ENCODE data around the gene CHMP6.

Gene CHMP6

GRCh38 chr17:81019563-81020442 lies 28.2 kb downstream of the CHMP6 start:
- in situ Hi-C loops (cut with MboI; ENCODE audit: low sequenced_read_pairs, unreplicated experiment) = no loop called here
- DNase-seq (ENCODE audit: low spot score) = no peak
- no peak for TF ChIP-seq CTCF (IDR thresholded peaks at IDR 0.05; ENCODE audit: borderline replicate concordance, control extremely low read depth, extremely low read depth, insufficient read depth, missing control alignments)

GRCh38 chr17:81020443-81020766 lies 28.8 kb downstream of the CHMP6 start:
- in situ Hi-C loops (cut with MboI; ENCODE audit: low sequenced_read_pairs, unreplicated experiment) = no loop called here
- DNase-seq (ENCODE audit: low spot score) = no peak
- TF ChIP-seq CTCF (IDR thresholded peaks at IDR 0.05; ENCODE audit: borderline replicate concordance, control extremely low read depth, extremely low read depth, insufficient read depth, missing control alignments) = no peak

GRCh38 chr17:81020767-81021497 lies 29.3 kb downstream of the CHMP6 start:
- in situ Hi-C loops (cut with MboI; ENCODE audit: low sequenced_read_pairs, unreplicated experiment) = no loop called here
- TF ChIP-seq CTCF (IDR thresholded peaks at IDR 0.05; ENCODE audit: borderline replicate concordance, control extremely low read depth, extremely low read depth, insufficient read depth, missing control alignments) = no peak
- DNase-seq (ENCODE audit: low spot score) = no peak

- in situ Hi-C loops (cut with MboI; ENCODE audit: low sequenced_read_pairs, unreplicated experiment) = no loop called here
- no peak for DNase-seq (ENCODE audit: low spot score)
- no peak for TF ChIP-seq CTCF (IDR thresholded peaks at IDR 0.05; ENCODE audit: borderline replicate concordance, control extremely low read depth, extremely low read depth, insufficient read depth, missing control alignments)
Observed at GRCh38 chr17:81021531-81022343, 30.1 kb downstream of the CHMP6 start.

- in situ Hi-C loops (cut with MboI; ENCODE audit: low sequenced_read_pairs, unreplicated experiment) = no loop called here
- DNase-seq (ENCODE audit: low spot score) = no peak
- TF ChIP-seq CTCF (IDR thresholded peaks at IDR 0.05; ENCODE audit: borderline replicate concordance, control extremely low read depth, extremely low read depth, insufficient read depth, missing control alignments) = no peak
Observed at GRCh38 chr17:81022344-81022676, 30.7 kb downstream of the CHMP6 start.

- DNase-seq (ENCODE audit: low spot score) = no peak
- in situ Hi-C loops (cut with MboI; ENCODE audit: low sequenced_read_pairs, unreplicated experiment) = no loop called here
- TF ChIP-seq CTCF (IDR thresholded peaks at IDR 0.05; ENCODE audit: borderline replicate concordance, control extremely low read depth, extremely low read depth, insufficient read depth, missing control alignments) = no peak
Observed at GRCh38 chr17:81025065-81025740, 33.6 kb downstream of the CHMP6 start.

Data from GM13976 (cell line).